ENCODE results near the gene SCGB2A2. TPM values are rescaled to one million over a fixed set of nuclear protein-coding genes. Genes with fewer than 3 reads are reported as not detected.
A peak's percentile ranks its signal among the peaks of the same experiment; 100 is the strongest.

Gene SCGB2A2
- total RNA-seq, 4 donors from 2014 or later: not detected

- intact Hi-C loops (cut with DNase I): no loop called here
- no peak overlapping the region for H3K27ac ChIP-seq
- H3K27me3 ChIP-seq: no peaks in the 10 kb centered on the region
- no peaks in the 10 kb centered on the region for H3K36me3 ChIP-seq
- no peak for DNase-seq
- TF ChIP-seq POLR2A (IDR thresholded peaks at IDR 0.05) (no peak), CTCF (IDR thresholded peaks at IDR 0.05) (no peak)
- H3K4me3 ChIP-seq (replicated peaks in 1 of 3): no peak overlapping the region
- H3K9me3 ChIP-seq: no peaks in the 10 kb centered on the region
- no peaks in the 10 kb centered on the region for H3K4me1 ChIP-seq
Observed at GRCh38 chr11:62280452-62280851, 10.5 kb downstream of the SCGB2A2 start.

GRCh38 chr11:62295504-62295903 lies 25.5 kb downstream of the SCGB2A2 start:
- H3K4me3 ChIP-seq (replicated peaks in 1 of 3): no peak overlapping the region
- WGBS, 2 donors: 51% methylated on average over 2 of the region's 2 CpGs
- H3K4me1 ChIP-seq: no peaks in the 10 kb centered on the region
- DNase-seq: peak; percentile 42 to 66
- H3K27ac ChIP-seq: no peak overlapping the region
- no peaks in the 10 kb centered on the region for H3K36me3 ChIP-seq
- no peak for TF ChIP-seq CTCF (IDR thresholded peaks at IDR 0.05)
- TF ChIP-seq POLR2A (IDR thresholded peaks at IDR 0.05): no peak
- intact Hi-C loops (cut with DNase I): no loop called here
- no peaks in the 10 kb centered on the region for H3K27me3 ChIP-seq
- H3K9me3 ChIP-seq: no peaks in the 10 kb centered on the region

- DNase-seq: no peak
- Histone ChIP-seq H3K36me3 (no peaks in the 10 kb centered on the region), H3K27me3 (no peaks in the 10 kb centered on the region), H3K4me3 (replicated peaks in 1 of 3) (no peak within 1 kb of the TSS), H3K9me3 (no peaks in the 10 kb centered on the region), H3K27ac (no peak within 1 kb of the TSS), H3K4me1 (no peaks in the 10 kb centered on the region)
- intact Hi-C loops (cut with DNase I): no loop called here
- TF ChIP-seq POLR2A (IDR thresholded peaks at IDR 0.05) (no peak), CTCF (IDR thresholded peaks at IDR 0.05) (no peak)
- WGBS, 2 donors: 89 to 91% methylated on average over 3 to 6 of the region's 7 CpGs
Observed at GRCh38 chr11:62298975-62299374, 29.0 kb downstream of the SCGB2A2 start, which contains the start of gene SCGB1D4. Gene SCGB1D4, minus strand, starts transcription at chr11:62299075. Its CDS starts 65 bp downstream, at chr11:62299010.

- H3K4me3 ChIP-seq (replicated peaks in 1 of 3): no peak overlapping the region
- no peaks in the 10 kb centered on the region for H3K9me3 ChIP-seq
- H3K4me1 ChIP-seq: no peaks in the 10 kb centered on the region
- peak; percentile 38 to 44 for DNase-seq
- 27 to 37% methylated on average over 5 to 6 of the region's 6 CpGs for WGBS, 2 donors
- no peak overlapping the region for H3K27ac ChIP-seq
- intact Hi-C loops (cut with DNase I): no loop called here
- no peaks in the 10 kb centered on the region for H3K36me3 ChIP-seq
- no peaks in the 10 kb centered on the region for H3K27me3 ChIP-seq
- no peak for TF ChIP-seq POLR2A (IDR thresholded peaks at IDR 0.05)
- no peak for TF ChIP-seq CTCF (IDR thresholded peaks at IDR 0.05)
Observed at GRCh38 chr11:62306227-62306626, 36.3 kb downstream of the SCGB2A2 start.

- TF ChIP-seq CTCF (IDR thresholded peaks at IDR 0.05) (no peak), POLR2A (IDR thresholded peaks at IDR 0.05) (no peak)
- no peaks in the 10 kb centered on the region for H3K4me1 ChIP-seq
- no peaks in the 10 kb centered on the region for H3K9me3 ChIP-seq
- no peaks in the 10 kb centered on the region for H3K27me3 ChIP-seq
- H3K27ac ChIP-seq: no peak overlapping the region
- H3K36me3 ChIP-seq: no peaks in the 10 kb centered on the region
- H3K4me3 ChIP-seq (replicated peaks in 1 of 3): no peak overlapping the region
- DNase-seq: no peak
- intact Hi-C loops (cut with DNase I): no loop called here
Observed at GRCh38 chr11:62307950-62308349, 38.0 kb downstream of the SCGB2A2 start.

Measured in thyroid gland (tissue), 4 donors.